PC-3 (cell line): ENCODE data around the gene PARP12.
A peak's percentile ranks its signal among the peaks of the same experiment; 100 is the strongest.

ENCODE experiments used
- CTCF ChIP-seq: fragments of 300-600 bp; sonication (generic); conservative IDR thresholded peaks from 2 replicates; pipeline ENCODE4 v1.5.1; 2017; ENCODE audit warnings: antibody characterized with exemption, low read depth, mild to moderate bottlenecking, low read length
- EZH2 ChIP-seq: fragments of 300-600 bp; sonication (generic); IDR thresholded peaks from one replicate; pipeline ENCODE4 v1.6.1; 2017; ENCODE audit warnings: antibody characterized with exemption, mild to moderate bottlenecking, low read length; ENCODE audit not compliant: unreplicated experiment

GRCh38 chr7:139987691-139988516 is 74.8 kb downstream of the PARP12 start:
- TF ChIP-seq CTCF = peak; percentile 34; the same call in 1 of the 2 replicates
- no peak for TF ChIP-seq EZH2
